ENCODE measurements around the gene SORCS2. TPM values are rescaled to one million over a fixed set of nuclear protein-coding genes. Genes with fewer than 3 reads are reported as not detected.

The SORCS2 gene
- total RNA-seq, 4 donors from 2014 or later: 0.07 to 1.2 (median 0.11) TPM

DNA sequence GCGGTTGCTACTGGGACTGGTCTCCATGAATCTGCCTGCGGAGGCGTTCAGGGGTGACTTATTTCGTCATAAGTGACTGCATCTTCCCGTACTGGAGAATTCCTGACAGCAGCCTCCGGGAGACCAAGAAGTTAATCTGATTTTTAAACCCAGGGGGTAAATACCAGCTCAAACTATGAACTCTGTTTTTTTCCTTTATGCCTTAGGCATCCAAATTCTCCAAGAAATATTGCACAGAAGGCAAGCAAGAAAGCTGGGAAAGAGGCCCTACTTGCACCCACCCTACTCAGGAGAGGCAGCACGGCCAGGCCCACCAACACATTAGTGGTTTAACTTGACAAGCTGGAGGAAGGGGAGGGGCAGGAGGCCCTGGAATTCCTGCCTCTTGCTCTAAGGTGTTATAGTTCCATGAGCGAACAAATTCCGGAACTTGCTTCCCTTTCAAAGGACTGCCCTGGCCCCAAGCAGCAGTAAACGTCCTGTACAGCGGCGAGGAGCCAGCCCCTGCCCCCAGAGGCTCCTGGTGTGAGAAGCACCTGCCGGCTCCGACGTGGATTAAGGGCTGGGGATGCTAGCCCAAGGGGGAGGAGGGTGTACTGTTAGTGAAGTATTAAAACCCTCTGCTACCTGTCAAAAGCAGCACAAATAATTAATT lies 570.2 kb downstream of the SORCS2 start:
- Histone ChIP-seq H3K9me3 (no peaks in the 10 kb centered on the region), H3K27me3 (no peaks in the 10 kb centered on the region), H3K4me3 (no peak overlapping the region), H3K27ac (no peak overlapping the region), H3K4me1 (peaks cover 10% of the 10 kb centered on the region in 2 donors), H3K36me3 (no peaks in the 10 kb centered on the region)
- TF ChIP-seq, protein P1, sequence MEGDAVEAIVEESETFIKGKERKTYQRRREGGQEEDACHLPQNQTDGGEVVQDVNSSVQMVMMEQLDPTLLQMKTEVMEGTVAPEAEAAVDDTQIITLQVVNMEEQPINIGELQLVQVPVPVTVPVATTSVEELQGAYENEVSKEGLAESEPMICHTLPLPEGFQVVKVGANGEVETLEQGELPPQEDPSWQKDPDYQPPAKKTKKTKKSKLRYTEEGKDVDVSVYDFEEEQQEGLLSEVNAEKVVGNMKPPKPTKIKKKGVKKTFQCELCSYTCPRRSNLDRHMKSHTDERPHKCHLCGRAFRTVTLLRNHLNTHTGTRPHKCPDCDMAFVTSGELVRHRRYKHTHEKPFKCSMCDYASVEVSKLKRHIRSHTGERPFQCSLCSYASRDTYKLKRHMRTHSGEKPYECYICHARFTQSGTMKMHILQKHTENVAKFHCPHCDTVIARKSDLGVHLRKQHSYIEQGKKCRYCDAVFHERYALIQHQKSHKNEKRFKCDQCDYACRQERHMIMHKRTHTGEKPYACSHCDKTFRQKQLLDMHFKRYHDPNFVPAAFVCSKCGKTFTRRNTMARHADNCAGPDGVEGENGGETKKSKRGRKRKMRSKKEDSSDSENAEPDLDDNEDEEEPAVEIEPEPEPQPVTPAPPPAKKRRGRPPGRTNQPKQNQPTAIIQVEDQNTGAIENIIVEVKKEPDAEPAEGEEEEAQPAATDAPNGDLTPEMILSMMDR (IDR thresholded peaks at IDR 0.05 in 4 of 5, conservative IDR thresholded peaks at IDR 0.05 in 1 of 5): no peak
- no peak for TF ChIP-seq POLR2A (IDR thresholded peaks at IDR 0.05)
- in situ Hi-C loops (cut with MboI; ENCODE audit: low sequenced_read_pairs in 4 of 4) (no loop called here), intact Hi-C loops (cut with DNase I; ENCODE audit: low total_unique reads) (no loop called here)
- DNase-seq (no peak), ATAC-seq (no peak)

DNA sequence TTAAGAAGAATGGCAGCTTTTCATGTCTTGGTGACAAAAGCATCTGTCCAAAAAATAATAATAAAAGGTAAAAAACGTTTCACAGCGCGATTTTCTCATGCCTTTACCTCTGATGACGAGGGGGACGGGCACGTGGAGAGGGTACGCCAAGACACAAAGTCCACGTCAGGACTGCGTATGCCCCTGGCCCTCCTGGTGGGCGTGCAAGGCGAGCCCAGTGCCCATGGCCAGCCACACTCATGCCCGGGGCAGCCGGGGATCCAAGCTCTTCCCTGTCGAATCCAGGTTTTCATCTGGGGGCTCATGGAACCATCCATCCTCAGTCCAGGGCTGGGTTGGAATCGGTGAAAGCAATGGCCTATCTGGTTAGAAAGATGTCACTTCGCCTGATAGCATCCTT lies 570.8 kb downstream of the SORCS2 start:
- intact Hi-C loops (cut with DNase I; ENCODE audit: low total_unique reads): no loop called here
- ATAC-seq: no peak
- TF ChIP-seq POLR2A (IDR thresholded peaks at IDR 0.05): no peak
- TF ChIP-seq, protein P1 (IDR thresholded peaks at IDR 0.05 in 4 of 5, conservative IDR thresholded peaks at IDR 0.05 in 1 of 5): no peak
- no peaks in the 10 kb centered on the region for H3K27me3 ChIP-seq
- H3K36me3 ChIP-seq: no peaks in the 10 kb centered on the region
- in situ Hi-C loops (cut with MboI; ENCODE audit: low sequenced_read_pairs in 4 of 4): no loop called here
- no peak for DNase-seq
- no peaks in the 10 kb centered on the region for H3K9me3 ChIP-seq
- peaks cover 4% of the 10 kb centered on the region in 2 donors for H3K4me1 ChIP-seq
- no peak overlapping the region for H3K4me3 ChIP-seq
- no peak overlapping the region for H3K27ac ChIP-seq

DNA sequence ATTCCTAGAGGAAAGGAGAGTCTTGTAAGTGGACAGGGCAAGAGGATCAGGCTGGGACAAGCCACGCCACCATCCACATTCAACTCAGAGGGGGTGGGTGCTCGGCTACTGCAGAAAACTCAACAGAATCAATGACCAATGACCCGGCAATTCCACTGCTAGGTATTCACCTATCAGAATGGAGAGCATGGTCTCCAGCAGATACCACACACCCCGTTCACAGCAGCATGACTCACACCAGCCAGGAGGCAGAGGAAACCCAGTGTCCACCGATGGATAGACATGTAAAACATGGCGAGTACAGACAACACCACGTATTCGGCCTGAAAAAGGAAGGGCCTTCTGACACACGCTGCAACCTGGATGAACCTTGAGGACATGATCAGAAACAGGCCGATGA lies 571.5 kb downstream of the SORCS2 start:
- H3K27me3 ChIP-seq: no peaks in the 10 kb centered on the region
- no peak overlapping the region for H3K4me3 ChIP-seq
- DNase-seq (no peak), ATAC-seq (no peak)
- H3K36me3 ChIP-seq: no peaks in the 10 kb centered on the region
- TF ChIP-seq, protein P1 (IDR thresholded peaks at IDR 0.05 in 4 of 5, conservative IDR thresholded peaks at IDR 0.05 in 1 of 5): no peak
- no peak for TF ChIP-seq POLR2A (IDR thresholded peaks at IDR 0.05)
- in situ Hi-C loops (cut with MboI; ENCODE audit: low sequenced_read_pairs in 4 of 4): no loop called here
- no peak overlapping the region for H3K27ac ChIP-seq
- H3K9me3 ChIP-seq: no peaks in the 10 kb centered on the region
- intact Hi-C loops (cut with DNase I; ENCODE audit: low total_unique reads): no loop called here
- H3K4me1 ChIP-seq: no peaks in the 10 kb centered on the region

DNA sequence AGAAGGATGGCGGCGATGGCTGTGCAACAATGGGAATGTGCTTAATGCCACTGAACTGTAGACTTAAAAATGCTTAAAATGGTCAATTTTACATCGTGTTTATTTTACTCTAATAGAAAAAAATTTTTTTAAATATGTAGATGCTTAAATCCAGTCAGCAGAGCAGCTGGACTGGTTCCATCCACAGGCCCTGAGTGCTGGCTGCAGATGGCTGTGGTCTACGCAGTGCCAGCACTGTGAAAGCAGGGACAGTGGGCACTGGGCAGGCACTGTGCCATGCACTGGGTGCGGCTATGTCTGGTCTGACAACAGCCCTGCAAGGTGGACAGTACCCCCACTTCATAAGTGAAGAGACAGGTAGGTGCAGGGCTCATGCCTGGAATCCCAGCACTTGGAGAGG lies 572.1 kb downstream of the SORCS2 start:
- no peak overlapping the region for H3K27ac ChIP-seq
- no peaks in the 10 kb centered on the region for H3K27me3 ChIP-seq
- no peaks in the 10 kb centered on the region for H3K9me3 ChIP-seq
- no peak for DNase-seq
- intact Hi-C loops (cut with DNase I; ENCODE audit: low total_unique reads) (no loop called here), in situ Hi-C loops (cut with MboI; ENCODE audit: low sequenced_read_pairs in 4 of 4) (no loop called here)
- ATAC-seq: no peak
- H3K36me3 ChIP-seq: no peaks in the 10 kb centered on the region
- no peak overlapping the region for H3K4me3 ChIP-seq
- H3K4me1 ChIP-seq: no peaks in the 10 kb centered on the region
- TF ChIP-seq POLR2A (IDR thresholded peaks at IDR 0.05): no peak
- TF ChIP-seq, protein P1 (IDR thresholded peaks at IDR 0.05 in 4 of 5, conservative IDR thresholded peaks at IDR 0.05 in 1 of 5): no peak

DNA sequence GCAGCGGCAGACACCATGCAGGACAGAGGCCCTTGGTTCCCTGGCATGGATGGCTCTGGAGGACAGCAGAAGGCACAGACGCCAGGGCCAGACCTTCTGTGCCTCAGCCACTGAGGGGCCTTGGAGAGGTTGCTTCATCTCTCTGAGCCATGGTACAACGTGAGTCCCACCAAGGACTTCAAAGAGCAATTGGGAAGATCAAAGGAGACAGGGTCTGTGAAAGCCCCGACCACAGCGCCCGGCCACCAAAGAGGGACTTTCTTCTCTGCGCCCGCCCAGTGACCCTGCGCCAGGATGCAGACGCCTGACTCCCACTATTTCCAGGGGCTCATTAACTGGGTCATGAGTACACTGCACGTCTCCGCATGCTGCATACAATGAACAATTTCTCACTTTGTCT lies 573.3 kb downstream of the SORCS2 start:
- no peaks in the 10 kb centered on the region for H3K9me3 ChIP-seq
- H3K4me1 ChIP-seq: no peaks in the 10 kb centered on the region
- intact Hi-C loops (cut with DNase I; ENCODE audit: low total_unique reads): no loop called here
- TF ChIP-seq, protein P1 (IDR thresholded peaks at IDR 0.05 in 4 of 5, conservative IDR thresholded peaks at IDR 0.05 in 1 of 5): no peak
- no peak for TF ChIP-seq POLR2A (IDR thresholded peaks at IDR 0.05)
- no peak for ATAC-seq
- no peak overlapping the region for H3K27ac ChIP-seq
- H3K4me3 ChIP-seq: no peak overlapping the region
- no peak for DNase-seq
- in situ Hi-C loops (cut with MboI; ENCODE audit: low sequenced_read_pairs in 4 of 4): no loop called here
- no peaks in the 10 kb centered on the region for H3K27me3 ChIP-seq
- H3K36me3 ChIP-seq: no peaks in the 10 kb centered on the region

Data from gastrocnemius medialis (tissue), 4 donors.